Endodermal cell (in vitro differentiated cells): ENCODE data around the gene ZBTB16. TPM values are rescaled to one million over a fixed set of nuclear protein-coding genes. Genes with fewer than 3 reads are reported as not detected.

Source experiments
- DNase-seq: peaks from one replicate; pipeline ENCODE4 v3.0.0-alpha.2; 2017
- H3K27ac ChIP-seq: 2 replicates; pipeline ENCODE4 v1.5.1; 2013; ENCODE audit warnings: mild to moderate bottlenecking, low read depth, low read length, moderate library complexity
- H3K27me3 ChIP-seq: 2 replicates; pipeline ENCODE4 v1.6.1; 2013; ENCODE audit warnings: mild to moderate bottlenecking, low read length, moderate library complexity; ENCODE audit not compliant: insufficient read depth, control insufficient read depth, poor library complexity, severe bottlenecking
- H3K36me3 ChIP-seq: 2 replicates; pipeline ENCODE4 v1.7.0; 2013; ENCODE audit warnings: mild to moderate bottlenecking, low read length, moderate library complexity; ENCODE audit not compliant: control insufficient read depth, insufficient read depth
- H3K4me1 ChIP-seq: one replicate; pipeline ENCODE4 v1.7.0; 2013; ENCODE audit warnings: low read length; ENCODE audit not compliant: control insufficient read depth, insufficient read depth
- H3K4me3 ChIP-seq: 2 replicates; pipeline ENCODE4 v1.5.1; 2013; ENCODE audit warnings: mild to moderate bottlenecking, low read length, moderate library complexity
- H3K9ac ChIP-seq: 2 replicates; pipeline ENCODE4 v1.6.1; 2013; ENCODE audit warnings: mild to moderate bottlenecking, low read length, moderate library complexity; ENCODE audit not compliant: poor library complexity, severe bottlenecking; ENCODE audit errors: extremely low read depth
- H3K9me3 ChIP-seq: 2 replicates; pipeline ENCODE4 v1.6.1; 2013; ENCODE audit warnings: mild to moderate bottlenecking, low read length, moderate library complexity; ENCODE audit not compliant: control insufficient read depth
- H3K27ac Mint-ChIP-seq: 2 replicates; pipeline ENCODE4 v1.8.0; 2020; ENCODE audit warnings: mixed read lengths
- H3K27me3 Mint-ChIP-seq: 2 replicates; pipeline ENCODE4 v1.8.0; 2021; ENCODE audit warnings: mild to moderate bottlenecking, mixed read lengths; ENCODE audit not compliant: insufficient read depth
- H3K36me3 Mint-ChIP-seq: 2 replicates; pipeline ENCODE4 v1.8.0; 2020; ENCODE audit warnings: low read depth, mixed read lengths
- H3K4me1 Mint-ChIP-seq: 2 replicates; pipeline ENCODE4 v1.8.0; 2020; ENCODE audit warnings: mixed read lengths
- H3K4me3 Mint-ChIP-seq: 2 replicates; pipeline ENCODE4 v1.8.0; 2020; ENCODE audit warnings: mild to moderate bottlenecking, moderate library complexity, mixed read lengths
- H3K9me3 Mint-ChIP-seq: 2 replicates; pipeline ENCODE4 v1.8.0; 2020; ENCODE audit warnings: mild to moderate bottlenecking, mixed read lengths
- CTCF ChIP-seq: fragments of 200-600 bp; sonication (generic); conservative IDR thresholded peaks from 2 replicates; pipeline ENCODE4 v1.5.0; 2021; ENCODE audit warnings: antibody characterized with exemption, mild to moderate bottlenecking
- WGBS, 2 experiments: methylation state at CpG; one replicate each; pipeline versions ENCODE4 v1.1.5 to v1.1.7; 2013; ENCODE audit warnings: missing lambda C conversion rate in 2 of 2, mixed read lengths in 1 of 2; ENCODE audit not compliant: insufficient coverage in 1 of 2, insufficient read length in 1 of 2; 5-methylcytosine and 5-hydroxymethylcytosine counted together
- total RNA-seq, 2 donors: library from RNA; stranded (reverse); fragmentation: NEBNext Ultra II Directional in 1 of 2; extraction: Animal tissue kit (Norgen Biotek cat#: 25700) in 1 of 2; gene quantifications; 2 replicates in 1 of 2; 3 replicates in 1 of 2; pipeline ENCODE4 v1.2.1, GENCODE V29; 2021

Gene ZBTB16
- total RNA-seq, 2 donors from 2014 or later: 4.1 to 5.8 TPM

DNA sequence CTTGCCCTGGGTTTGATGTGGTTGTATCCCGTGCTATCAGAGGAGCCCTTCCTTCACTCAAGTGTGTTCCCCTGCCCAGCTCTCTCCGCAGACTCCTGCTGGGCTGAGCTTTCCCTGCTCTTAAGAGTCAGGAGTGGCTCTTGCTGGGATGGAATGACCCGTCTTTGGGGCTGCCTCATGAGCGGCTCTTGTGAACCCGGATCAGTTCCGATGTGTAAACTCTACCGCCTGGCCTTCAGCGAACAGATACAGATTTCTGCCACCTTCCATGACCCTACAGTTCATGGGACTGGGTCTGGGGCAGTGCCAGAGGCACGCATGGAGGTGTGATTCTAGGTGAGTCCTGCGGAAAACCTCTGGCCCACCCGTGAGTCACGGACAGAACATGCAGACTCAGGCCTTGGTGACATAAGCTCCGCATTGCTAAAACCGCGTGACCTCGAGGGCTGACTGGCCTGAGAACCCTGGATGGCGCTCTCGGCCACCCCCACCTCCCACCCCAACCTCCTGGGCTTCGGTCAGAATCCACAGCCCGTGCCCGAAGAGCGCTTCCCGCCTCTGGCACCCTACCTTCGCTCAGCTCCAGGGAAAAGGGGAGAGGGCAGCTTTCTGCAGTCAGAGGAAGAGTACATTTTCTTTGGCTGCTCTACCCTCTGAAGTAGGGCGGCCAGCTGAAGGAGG, 1.3 kb upstream of the ZBTB16 start:
- peak; percentile 78 for DNase-seq
- peaks cover 14% of the 10 kb centered on the region for H3K4me1 ChIP-seq
- WGBS, 2 experiments: 10 to 15% methylated on average over 12 to 25 of the region's 25 CpGs
- H3K36me3 Mint-ChIP-seq: no peaks in the 10 kb centered on the region
- H3K36me3 ChIP-seq: no peaks in the 10 kb centered on the region
- H3K27me3 ChIP-seq: peaks cover 98% of the 10 kb centered on the region
- peak overlapping the region; percentile 69 for H3K4me3 Mint-ChIP-seq
- H3K4me3 ChIP-seq: peak overlapping the region; percentile 74
- H3K27ac Mint-ChIP-seq: peak overlapping the region; percentile 9
- TF ChIP-seq CTCF: no peak
- H3K27ac ChIP-seq: no peak overlapping the region
- H3K9me3 ChIP-seq: no peaks in the 10 kb centered on the region
- H3K9me3 Mint-ChIP-seq: no peaks in the 10 kb centered on the region
- no peak overlapping the region for H3K9ac ChIP-seq
- H3K27me3 Mint-ChIP-seq: peaks cover 96% of the 10 kb centered on the region
- H3K4me1 Mint-ChIP-seq: peaks cover 34% of the 10 kb centered on the region

- peak; percentile 60 for DNase-seq
- Histone ChIP-seq H3K27me3 (peaks cover 98% of the 10 kb centered on the region), H3K9ac (no peak overlapping the region), H3K27ac (no peak overlapping the region), H3K9me3 (no peaks in the 10 kb centered on the region), H3K36me3 (no peaks in the 10 kb centered on the region), H3K4me3 (peak overlapping the region; percentile 74), H3K4me1 (peaks cover 14% of the 10 kb centered on the region)
- H3K4me1 Mint-ChIP-seq: peaks cover 34% of the 10 kb centered on the region
- peaks cover 96% of the 10 kb centered on the region for H3K27me3 Mint-ChIP-seq
- no peaks in the 10 kb centered on the region for H3K36me3 Mint-ChIP-seq
- H3K9me3 Mint-ChIP-seq: no peaks in the 10 kb centered on the region
- no peak for TF ChIP-seq CTCF
- H3K4me3 Mint-ChIP-seq: peak overlapping the region; percentile 69
- no peak overlapping the region for H3K27ac Mint-ChIP-seq
- WGBS, 2 experiments: 1 to 5% methylated on average over 13 to 25 of the region's 25 CpGs
Measured at GRCh38 chr11:114058871-114059277, 637 bp upstream of the ZBTB16 start.

- no peak overlapping the region for H3K9ac ChIP-seq
- H3K27ac ChIP-seq: peak overlapping the region; percentile 70
- Mint-ChIP-seq H3K27me3 (peaks cover 96% of the 10 kb centered on the region), H3K9me3 (no peaks in the 10 kb centered on the region), H3K4me3 (peak overlapping the region; percentile 69), H3K36me3 (no peaks in the 10 kb centered on the region), H3K27ac (no peak overlapping the region), H3K4me1 (peaks cover 34% of the 10 kb centered on the region)
- H3K36me3 ChIP-seq: no peaks in the 10 kb centered on the region
- TF ChIP-seq CTCF: no peak
- H3K27me3 ChIP-seq: peaks cover 98% of the 10 kb centered on the region
- DNase-seq: peak; percentile 69
- H3K9me3 ChIP-seq: no peaks in the 10 kb centered on the region
- peak overlapping the region; percentile 81 for H3K4me3 ChIP-seq
- 0 to 1% methylated on average over 5 to 33 of the region's 33 CpGs for WGBS, 2 experiments
- peaks cover 14% of the 10 kb centered on the region for H3K4me1 ChIP-seq
Measured at GRCh38 chr11:114059984-114060391, 477 bp downstream of the ZBTB16 start.
